Measurements from ENCODE around the gene CTSD. TPM values are rescaled to one million over a fixed set of nuclear protein-coding genes. Genes with fewer than 3 reads are reported as not detected.

CTSD gene
- polyA plus RNA-seq, 1 donor from 2014 or later: 30.5 TPM

DNA sequence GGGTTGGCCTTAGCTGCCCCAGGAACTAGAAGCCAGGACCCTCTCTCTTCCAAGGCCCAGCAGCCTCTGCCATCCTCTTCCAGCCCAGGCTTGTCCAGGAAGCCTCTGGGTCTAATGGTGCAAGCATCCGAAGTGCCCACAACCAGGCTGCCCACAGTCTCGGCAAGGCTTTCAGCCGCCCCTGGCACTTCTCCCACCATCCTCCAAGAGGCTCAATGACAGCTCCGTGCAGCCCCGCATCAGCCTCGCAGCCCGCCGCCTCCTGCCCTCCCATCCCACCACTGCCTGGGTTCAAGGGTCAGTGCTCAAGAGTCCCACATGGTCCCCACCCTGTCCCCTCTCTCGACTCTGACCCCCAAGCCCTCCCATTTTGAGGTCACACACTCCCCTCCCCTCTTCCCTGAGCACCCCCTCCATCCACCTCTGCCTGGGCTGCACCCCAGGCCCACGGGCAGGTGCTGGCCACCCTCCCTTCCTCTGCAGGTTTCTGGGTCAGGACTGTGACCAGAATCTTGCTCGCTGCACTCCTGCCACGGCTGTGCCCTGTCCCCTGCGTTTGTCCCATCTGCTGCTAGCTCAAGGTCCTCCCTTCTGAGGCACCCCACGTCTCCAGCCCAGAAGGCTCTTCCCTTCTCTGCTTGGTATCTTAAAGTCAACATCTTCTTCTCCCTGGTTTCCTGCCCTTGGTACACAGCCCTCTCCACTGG, 30.6 kb downstream of the CTSD start:
- H3K9me2 ChIP-seq (ENCODE audit: insufficient read depth, low read length): no peaks in the 10 kb centered on the region
- H2AFZ ChIP-seq (ENCODE audit: low read depth, low read length): no peak overlapping the region
- H3K27me3 ChIP-seq (ENCODE audit: insufficient read depth, low read depth, low read length): no peaks in the 10 kb centered on the region

DNA sequence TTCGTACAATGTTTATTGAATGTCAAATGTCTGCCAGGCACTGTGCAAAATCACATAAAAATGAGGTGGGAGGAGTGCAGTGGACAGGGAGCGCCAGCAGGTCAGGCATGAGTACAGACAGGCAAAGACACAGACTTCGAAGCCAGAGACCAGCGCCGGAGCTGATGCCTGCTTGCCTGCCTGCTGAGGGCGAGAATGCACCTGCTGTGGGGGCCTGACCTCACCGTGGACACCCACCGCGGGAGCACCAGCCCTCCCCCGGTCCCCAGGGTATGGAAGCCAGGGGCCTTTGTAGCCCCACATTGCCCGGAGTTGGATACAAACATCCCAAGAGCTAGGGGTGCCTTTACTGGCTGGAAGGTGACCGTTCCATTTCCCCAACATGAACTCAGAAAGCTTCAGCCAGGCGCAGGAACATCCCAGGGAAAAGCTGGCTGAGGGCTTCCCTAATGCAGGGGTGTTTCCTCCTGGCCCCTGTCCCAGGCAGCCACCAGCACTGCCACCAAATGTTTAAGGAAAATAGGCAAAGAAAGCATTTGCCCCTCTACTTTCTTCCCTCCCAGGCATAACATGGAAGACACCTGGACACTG, 31.2 kb downstream of the CTSD start:
- Histone ChIP-seq H3K9me2 (ENCODE audit: insufficient read depth, low read length) (no peaks in the 10 kb centered on the region), H3K36me3 (ENCODE audit: insufficient read depth, low read length) (no peaks in the 10 kb centered on the region), H3K4me3 (ENCODE audit: low read length) (no peak overlapping the region), H3K9me3 (ENCODE audit: low read length) (no peaks in the 10 kb centered on the region), H3K27ac (ENCODE audit: low read length) (no peak overlapping the region), H3K27me3 (ENCODE audit: insufficient read depth, low read depth, low read length) (no peaks in the 10 kb centered on the region), H4K20me1 (ENCODE audit: insufficient read depth) (no peaks in the 10 kb centered on the region), H3K79me2 (replicated peaks; ENCODE audit: insufficient read depth, low read length) (no peaks in the 10 kb centered on the region), H3K4me2 (ENCODE audit: low read length) (no peak overlapping the region), H3F3A (ENCODE audit: insufficient read depth, low read length, poor library complexity, severe bottlenecking) (no peaks in the 10 kb centered on the region), H2AFZ (ENCODE audit: low read depth, low read length) (no peak overlapping the region), H3K9ac (ENCODE audit: low read length) (no peak overlapping the region)
- no peak for TF ChIP-seq MXI1 (conservative IDR thresholded peaks at IDR 0.05; ENCODE audit: poor library complexity, severe bottlenecking)
- TF ChIP-seq, protein P1, sequence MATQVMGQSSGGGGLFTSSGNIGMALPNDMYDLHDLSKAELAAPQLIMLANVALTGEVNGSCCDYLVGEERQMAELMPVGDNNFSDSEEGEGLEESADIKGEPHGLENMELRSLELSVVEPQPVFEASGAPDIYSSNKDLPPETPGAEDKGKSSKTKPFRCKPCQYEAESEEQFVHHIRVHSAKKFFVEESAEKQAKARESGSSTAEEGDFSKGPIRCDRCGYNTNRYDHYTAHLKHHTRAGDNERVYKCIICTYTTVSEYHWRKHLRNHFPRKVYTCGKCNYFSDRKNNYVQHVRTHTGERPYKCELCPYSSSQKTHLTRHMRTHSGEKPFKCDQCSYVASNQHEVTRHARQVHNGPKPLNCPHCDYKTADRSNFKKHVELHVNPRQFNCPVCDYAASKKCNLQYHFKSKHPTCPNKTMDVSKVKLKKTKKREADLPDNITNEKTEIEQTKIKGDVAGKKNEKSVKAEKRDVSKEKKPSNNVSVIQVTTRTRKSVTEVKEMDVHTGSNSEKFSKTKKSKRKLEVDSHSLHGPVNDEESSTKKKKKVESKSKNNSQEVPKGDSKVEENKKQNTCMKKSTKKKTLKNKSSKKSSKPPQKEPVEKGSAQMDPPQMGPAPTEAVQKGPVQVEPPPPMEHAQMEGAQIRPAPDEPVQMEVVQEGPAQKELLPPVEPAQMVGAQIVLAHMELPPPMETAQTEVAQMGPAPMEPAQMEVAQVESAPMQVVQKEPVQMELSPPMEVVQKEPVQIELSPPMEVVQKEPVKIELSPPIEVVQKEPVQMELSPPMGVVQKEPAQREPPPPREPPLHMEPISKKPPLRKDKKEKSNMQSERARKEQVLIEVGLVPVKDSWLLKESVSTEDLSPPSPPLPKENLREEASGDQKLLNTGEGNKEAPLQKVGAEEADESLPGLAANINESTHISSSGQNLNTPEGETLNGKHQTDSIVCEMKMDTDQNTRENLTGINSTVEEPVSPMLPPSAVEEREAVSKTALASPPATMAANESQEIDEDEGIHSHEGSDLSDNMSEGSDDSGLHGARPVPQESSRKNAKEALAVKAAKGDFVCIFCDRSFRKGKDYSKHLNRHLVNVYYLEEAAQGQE (IDR thresholded peaks at IDR 0.05; ENCODE audit: borderline replicate concordance): no peak
- no peak for TF ChIP-seq POLR2AphosphoS5 (IDR thresholded peaks at IDR 0.05)
- TF ChIP-seq EP300 (conservative IDR thresholded peaks at IDR 0.05; ENCODE audit: poor library complexity, severe bottlenecking): no peak
- TF ChIP-seq TAF1 (IDR thresholded peaks at IDR 0.05; ENCODE audit: low read depth): no peak
- no peak for TF ChIP-seq SMC3 (conservative IDR thresholded peaks at IDR 0.05; ENCODE audit: poor library complexity)
- no peak for TF ChIP-seq RAD21 (conservative IDR thresholded peaks at IDR 0.05)
- no peak for TF ChIP-seq EZH2 (IDR thresholded peaks at IDR 0.05; ENCODE audit: borderline replicate concordance, insufficient read depth, low read length, poor library complexity, severe bottlenecking)
- TF ChIP-seq, protein P2, sequence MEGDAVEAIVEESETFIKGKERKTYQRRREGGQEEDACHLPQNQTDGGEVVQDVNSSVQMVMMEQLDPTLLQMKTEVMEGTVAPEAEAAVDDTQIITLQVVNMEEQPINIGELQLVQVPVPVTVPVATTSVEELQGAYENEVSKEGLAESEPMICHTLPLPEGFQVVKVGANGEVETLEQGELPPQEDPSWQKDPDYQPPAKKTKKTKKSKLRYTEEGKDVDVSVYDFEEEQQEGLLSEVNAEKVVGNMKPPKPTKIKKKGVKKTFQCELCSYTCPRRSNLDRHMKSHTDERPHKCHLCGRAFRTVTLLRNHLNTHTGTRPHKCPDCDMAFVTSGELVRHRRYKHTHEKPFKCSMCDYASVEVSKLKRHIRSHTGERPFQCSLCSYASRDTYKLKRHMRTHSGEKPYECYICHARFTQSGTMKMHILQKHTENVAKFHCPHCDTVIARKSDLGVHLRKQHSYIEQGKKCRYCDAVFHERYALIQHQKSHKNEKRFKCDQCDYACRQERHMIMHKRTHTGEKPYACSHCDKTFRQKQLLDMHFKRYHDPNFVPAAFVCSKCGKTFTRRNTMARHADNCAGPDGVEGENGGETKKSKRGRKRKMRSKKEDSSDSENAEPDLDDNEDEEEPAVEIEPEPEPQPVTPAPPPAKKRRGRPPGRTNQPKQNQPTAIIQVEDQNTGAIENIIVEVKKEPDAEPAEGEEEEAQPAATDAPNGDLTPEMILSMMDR (IDR thresholded peaks at IDR 0.05; ENCODE audit: poor library complexity, severe bottlenecking): no peak

More for the DNA sequence above, 30.6 kb downstream of the CTSD start:
- Histone ChIP-seq H3K4me3 (ENCODE audit: low read length) (no peak overlapping the region), H3K4me2 (ENCODE audit: low read length) (no peak overlapping the region), H3K36me3 (ENCODE audit: insufficient read depth, low read length) (no peaks in the 10 kb centered on the region), H4K20me1 (ENCODE audit: insufficient read depth) (no peaks in the 10 kb centered on the region), H3K9ac (ENCODE audit: low read length) (no peak overlapping the region), H3K27ac (ENCODE audit: low read length) (no peak overlapping the region), H3F3A (ENCODE audit: insufficient read depth, low read length, poor library complexity, severe bottlenecking) (no peaks in the 10 kb centered on the region), H3K79me2 (replicated peaks; ENCODE audit: insufficient read depth, low read length) (no peaks in the 10 kb centered on the region), H3K9me3 (ENCODE audit: low read length) (no peaks in the 10 kb centered on the region)
- TF ChIP-seq POLR2AphosphoS5 (IDR thresholded peaks at IDR 0.05) (no peak), RAD21 (conservative IDR thresholded peaks at IDR 0.05) (no peak), MXI1 (conservative IDR thresholded peaks at IDR 0.05; ENCODE audit: poor library complexity, severe bottlenecking) (no peak)
- TF ChIP-seq, protein P2 (IDR thresholded peaks at IDR 0.05; ENCODE audit: poor library complexity, severe bottlenecking): no peak

Measured in neural cell (in vitro differentiated cells).